ENCODE data around the gene NRCAM. TPM values are rescaled to one million over a fixed set of nuclear protein-coding genes. Genes with fewer than 3 reads are reported as not detected.

The NRCAM gene
- total RNA-seq, 4 donors from 2014 or later: 1.3 to 4.7 (median 2.2) TPM

DNA sequence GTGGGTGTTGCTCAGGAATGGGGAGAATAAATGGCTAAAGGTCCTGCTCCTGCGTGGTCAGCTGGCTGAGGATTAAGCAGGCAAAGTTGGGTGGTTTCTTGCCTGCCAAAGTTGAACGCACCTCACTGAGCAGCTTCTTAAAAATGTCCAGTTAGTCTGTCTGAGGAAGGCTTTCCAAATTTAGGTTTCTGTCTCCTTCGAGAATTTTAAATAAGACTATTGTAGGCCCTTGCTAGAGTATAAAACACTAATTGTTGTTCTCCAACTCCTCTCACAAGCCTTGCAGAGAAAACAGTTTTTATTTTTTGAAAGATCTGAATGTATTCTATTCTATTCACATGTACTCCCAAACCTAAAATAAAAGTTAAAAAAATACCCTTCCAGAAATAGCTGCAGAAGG is 204.1 kb downstream of the NRCAM start:
- H3K4me1 ChIP-seq: no peaks in the 10 kb centered on the region
- WGBS, 2 donors (ENCODE audit: low coverage in 1 of 2): 27 to 64% methylated on average over 3 of the region's 3 CpGs
- no peak overlapping the region for H3K27ac ChIP-seq
- H3K36me3 ChIP-seq: no peaks in the 10 kb centered on the region
- no peak overlapping the region for H3K4me3 ChIP-seq
- H3K9me3 ChIP-seq: no peaks in the 10 kb centered on the region
- TF ChIP-seq, protein P1, sequence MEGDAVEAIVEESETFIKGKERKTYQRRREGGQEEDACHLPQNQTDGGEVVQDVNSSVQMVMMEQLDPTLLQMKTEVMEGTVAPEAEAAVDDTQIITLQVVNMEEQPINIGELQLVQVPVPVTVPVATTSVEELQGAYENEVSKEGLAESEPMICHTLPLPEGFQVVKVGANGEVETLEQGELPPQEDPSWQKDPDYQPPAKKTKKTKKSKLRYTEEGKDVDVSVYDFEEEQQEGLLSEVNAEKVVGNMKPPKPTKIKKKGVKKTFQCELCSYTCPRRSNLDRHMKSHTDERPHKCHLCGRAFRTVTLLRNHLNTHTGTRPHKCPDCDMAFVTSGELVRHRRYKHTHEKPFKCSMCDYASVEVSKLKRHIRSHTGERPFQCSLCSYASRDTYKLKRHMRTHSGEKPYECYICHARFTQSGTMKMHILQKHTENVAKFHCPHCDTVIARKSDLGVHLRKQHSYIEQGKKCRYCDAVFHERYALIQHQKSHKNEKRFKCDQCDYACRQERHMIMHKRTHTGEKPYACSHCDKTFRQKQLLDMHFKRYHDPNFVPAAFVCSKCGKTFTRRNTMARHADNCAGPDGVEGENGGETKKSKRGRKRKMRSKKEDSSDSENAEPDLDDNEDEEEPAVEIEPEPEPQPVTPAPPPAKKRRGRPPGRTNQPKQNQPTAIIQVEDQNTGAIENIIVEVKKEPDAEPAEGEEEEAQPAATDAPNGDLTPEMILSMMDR (IDR thresholded peaks at IDR 0.05): no peak
- TF ChIP-seq POLR2AphosphoS5 (IDR thresholded peaks at IDR 0.05) (no peak), EP300 (IDR thresholded peaks at IDR 0.05) (no peak), POLR2A (IDR thresholded peaks at IDR 0.05) (no peak)
- ATAC-seq: no peak
- H3K27me3 ChIP-seq: no peaks in the 10 kb centered on the region

DNA sequence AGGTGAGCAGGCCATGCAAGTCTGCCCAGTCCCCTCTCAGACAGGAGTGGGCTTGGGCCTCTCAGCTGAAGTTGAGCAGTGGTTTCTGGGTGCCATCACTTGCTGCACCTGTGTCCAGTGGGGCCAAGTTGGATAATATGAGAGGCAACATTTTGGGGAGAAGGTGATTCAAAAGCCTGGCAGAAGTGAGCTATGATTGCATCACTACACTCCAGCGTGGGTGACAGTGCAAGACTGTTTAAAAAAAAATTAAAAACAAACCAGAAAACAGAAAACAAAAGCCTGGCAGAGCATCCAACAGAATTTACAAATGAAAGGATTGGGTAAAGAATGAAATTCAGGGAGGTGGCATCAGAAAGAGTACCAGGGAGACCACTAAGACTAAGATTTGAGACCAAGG is 204.5 kb downstream of the NRCAM start:
- 50 to 75% methylated on average over 1 of the region's 1 CpG for WGBS, 2 donors (ENCODE audit: low coverage in 1 of 2)

DNA sequence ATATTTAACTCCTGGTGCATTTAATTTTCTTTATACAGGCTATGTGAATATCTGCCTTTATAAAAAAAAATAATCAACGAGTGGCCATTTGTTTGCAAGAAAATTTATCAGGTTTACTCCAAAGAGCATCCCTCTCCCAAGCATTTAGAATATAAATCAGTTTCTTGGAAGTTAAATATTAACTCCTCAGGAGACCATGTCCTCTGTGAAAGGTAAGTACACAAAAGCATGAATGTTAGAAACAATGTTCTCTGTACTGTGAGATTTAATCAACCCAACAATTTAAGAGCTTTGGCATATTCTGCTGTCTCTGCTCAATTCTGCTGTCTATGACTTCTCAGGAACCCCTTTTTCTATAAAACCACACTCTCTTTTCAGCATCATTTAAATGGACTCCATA is 206.8 kb downstream of the NRCAM start:
- Histone ChIP-seq H3K9me3 (no peaks in the 10 kb centered on the region), H3K27me3 (no peaks in the 10 kb centered on the region), H3K4me1 (no peaks in the 10 kb centered on the region), H3K4me3 (no peak overlapping the region), H3K36me3 (no peaks in the 10 kb centered on the region), H3K27ac (no peak overlapping the region)
- 60% methylated on average over 1 of the region's 1 CpG; no CpG with 5 or more reads in 1 of the 2 donors for WGBS, 2 donors (ENCODE audit: low coverage in 1 of 2)
- no peak for ATAC-seq
- TF ChIP-seq POLR2AphosphoS5 (IDR thresholded peaks at IDR 0.05) (no peak), EP300 (IDR thresholded peaks at IDR 0.05) (no peak), POLR2A (IDR thresholded peaks at IDR 0.05) (no peak)
- TF ChIP-seq, protein P1 (IDR thresholded peaks at IDR 0.05): no peak

More for the DNA sequence above, 204.5 kb downstream of the NRCAM start:
- no peak for ATAC-seq
- H3K4me1 ChIP-seq: no peaks in the 10 kb centered on the region
- no peaks in the 10 kb centered on the region for H3K9me3 ChIP-seq
- H3K36me3 ChIP-seq: no peaks in the 10 kb centered on the region
- H3K27ac ChIP-seq: no peak overlapping the region
- TF ChIP-seq, protein P1 (IDR thresholded peaks at IDR 0.05): no peak
- TF ChIP-seq EP300 (IDR thresholded peaks at IDR 0.05): no peak
- no peak for TF ChIP-seq POLR2A (IDR thresholded peaks at IDR 0.05)
- TF ChIP-seq POLR2AphosphoS5 (IDR thresholded peaks at IDR 0.05): no peak
- no peak overlapping the region for H3K4me3 ChIP-seq
- H3K27me3 ChIP-seq: no peaks in the 10 kb centered on the region

DNA sequence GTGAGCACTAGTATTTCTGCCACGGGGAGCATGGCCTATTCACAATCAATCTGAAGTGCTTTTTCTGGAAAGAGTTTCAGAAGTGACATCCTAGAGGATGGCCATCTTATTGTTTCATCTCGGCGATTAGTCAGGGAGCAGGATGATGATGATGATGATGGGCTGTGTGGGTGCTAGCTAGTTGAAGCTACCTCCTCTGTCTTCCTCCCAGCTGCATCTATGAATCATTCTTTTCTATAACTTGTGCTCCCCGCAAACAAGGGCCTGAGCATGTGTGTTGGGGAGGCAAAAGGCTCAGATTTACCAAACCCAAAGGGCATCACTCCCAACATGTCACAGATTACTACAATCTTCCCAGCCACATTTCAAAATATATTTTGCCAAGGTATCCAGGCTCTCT is 207.4 kb downstream of the NRCAM start:
- no peaks in the 10 kb centered on the region for H3K27me3 ChIP-seq
- no peaks in the 10 kb centered on the region for H3K36me3 ChIP-seq
- TF ChIP-seq POLR2AphosphoS5 (IDR thresholded peaks at IDR 0.05) (no peak), POLR2A (IDR thresholded peaks at IDR 0.05) (no peak), EP300 (IDR thresholded peaks at IDR 0.05) (no peak)
- TF ChIP-seq, protein P1 (IDR thresholded peaks at IDR 0.05): no peak
- no peak overlapping the region for H3K27ac ChIP-seq
- WGBS, 2 donors (ENCODE audit: low coverage in 1 of 2): 77 to 82% methylated on average over 3 to 4 of the region's 4 CpGs
- no peaks in the 10 kb centered on the region for H3K9me3 ChIP-seq
- H3K4me3 ChIP-seq: no peak overlapping the region
- H3K4me1 ChIP-seq: no peaks in the 10 kb centered on the region
- no peak for ATAC-seq

DNA sequence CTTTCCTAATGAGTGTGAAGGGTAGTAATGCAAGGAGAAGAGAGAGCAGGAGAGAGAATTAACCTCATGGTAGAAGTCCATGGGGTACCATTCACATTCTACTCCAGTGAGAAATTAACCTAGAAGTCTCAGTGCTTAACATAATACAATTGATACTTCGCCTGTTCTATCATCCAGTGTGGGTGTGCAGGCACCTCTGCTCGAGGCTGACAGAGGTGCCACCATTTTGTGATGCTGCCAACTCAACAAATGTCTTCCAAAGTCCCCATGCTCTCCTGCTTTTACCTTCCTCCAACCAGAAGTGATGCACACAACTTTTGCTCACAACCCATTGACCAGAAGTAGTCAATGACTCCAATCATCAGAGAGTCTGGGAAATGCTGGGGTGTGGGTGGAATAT is 207.8 kb downstream of the NRCAM start:
- Histone ChIP-seq H3K4me3 (no peak overlapping the region), H3K4me1 (no peaks in the 10 kb centered on the region), H3K36me3 (no peaks in the 10 kb centered on the region), H3K27ac (no peak overlapping the region), H3K27me3 (no peaks in the 10 kb centered on the region), H3K9me3 (no peaks in the 10 kb centered on the region)
- WGBS, 2 donors (ENCODE audit: low coverage in 1 of 2): 64% methylated on average over 2 of the region's 2 CpGs; no CpG with 5 or more reads in 1 of the 2 donors
- no peak for ATAC-seq
- TF ChIP-seq, protein P1 (IDR thresholded peaks at IDR 0.05): no peak
- TF ChIP-seq EP300 (IDR thresholded peaks at IDR 0.05): no peak
- no peak for TF ChIP-seq POLR2AphosphoS5 (IDR thresholded peaks at IDR 0.05)
- TF ChIP-seq POLR2A (IDR thresholded peaks at IDR 0.05): no peak

Measured in gastroesophageal sphincter (tissue), 4 donors.